ENCODE data around the gene ALG10.
"Not testable (repeated sequence)": the region's sequence is repeated elsewhere in the genome, so short reads cannot be mapped to it uniquely, and the experiment has no call there.

Gene ALG10

DNA sequence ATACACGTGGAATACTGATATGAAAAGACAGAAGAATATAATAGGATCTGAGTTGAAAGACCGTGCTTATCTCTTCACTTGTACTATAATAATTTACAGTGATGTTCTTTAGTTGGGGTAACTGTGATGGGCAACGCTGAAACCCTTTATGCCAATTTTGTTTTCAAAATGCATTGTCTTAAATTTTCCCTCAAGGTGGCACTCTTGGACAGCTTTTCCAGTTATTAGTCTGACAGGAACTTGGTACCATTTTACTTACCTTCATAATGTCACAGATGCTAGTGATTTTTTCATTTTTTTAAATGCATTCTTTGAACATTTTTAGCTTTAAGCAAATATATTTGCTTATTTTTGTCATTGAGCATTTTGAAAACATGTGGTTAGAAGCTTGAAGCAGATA is 16.1 kb downstream of the ALG10 start:
- not testable (repeated sequence) for H3K4me1 ChIP-seq (ENCODE audit: control insufficient read depth, insufficient read depth, low read length); H3K4me3 ChIP-seq (ENCODE audit: low read length); H3K27ac ChIP-seq (ENCODE audit: low read depth, low read length); H3K9ac ChIP-seq (ENCODE audit: low read length); H3K36me3 ChIP-seq (ENCODE audit: control insufficient read depth, insufficient read depth, low read length); H3K27me3 ChIP-seq (ENCODE audit: control insufficient read depth, insufficient read depth, low read length)

DNA sequence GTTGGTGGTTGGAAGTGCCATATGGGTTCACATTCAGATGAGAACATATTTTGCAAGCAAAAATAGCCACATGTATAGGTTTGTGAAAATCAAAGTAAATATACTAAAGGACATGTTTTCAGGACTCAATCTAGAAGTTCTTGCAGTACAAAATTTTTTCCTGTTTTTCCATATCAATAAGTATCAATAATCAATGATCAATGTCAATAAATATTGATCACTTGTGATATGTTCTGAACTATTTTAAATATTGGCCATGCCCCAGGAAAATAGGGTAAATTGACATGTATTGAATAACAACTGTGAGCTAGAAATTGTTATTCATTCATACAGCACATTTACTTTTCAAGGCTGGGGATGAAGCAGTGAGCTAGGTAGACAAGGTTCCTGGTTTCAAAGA is 24.3 kb downstream of the ALG10 start:
- Histone ChIP-seq H3K4me1 (ENCODE audit: control insufficient read depth, insufficient read depth, low read length) (no peaks in the 10 kb centered on the region), H3K9ac (ENCODE audit: low read length) (no peak overlapping the region), H3K36me3 (ENCODE audit: control insufficient read depth, insufficient read depth, low read length) (no peaks in the 10 kb centered on the region), H3K27ac (ENCODE audit: low read depth, low read length) (no peak overlapping the region), H3K27me3 (ENCODE audit: control insufficient read depth, insufficient read depth, low read length) (no peaks in the 10 kb centered on the region), H3K4me3 (ENCODE audit: low read length) (no peak overlapping the region)

DNA sequence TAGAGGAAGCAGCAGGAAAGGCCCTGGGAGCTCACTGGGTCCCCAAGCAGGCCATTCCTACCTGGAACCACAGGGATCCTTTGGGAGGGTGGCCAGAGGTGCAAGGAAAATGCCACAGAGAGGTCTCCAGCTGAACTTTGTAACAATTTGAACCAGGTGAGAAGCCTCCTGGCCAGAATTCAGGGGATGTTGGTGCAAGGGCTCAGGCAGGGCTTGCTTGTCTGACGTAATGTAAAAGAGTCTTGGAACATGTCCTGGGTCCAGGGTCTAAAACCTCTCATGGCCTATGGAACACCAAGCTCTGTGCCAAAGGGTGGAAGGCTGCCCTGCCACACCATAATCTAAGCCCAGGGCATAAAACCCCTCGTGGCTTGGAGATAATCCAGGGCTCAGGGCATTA is 25.6 kb downstream of the ALG10 start:
- H3K4me3 ChIP-seq (ENCODE audit: low read length); H3K27me3 ChIP-seq (ENCODE audit: control insufficient read depth, insufficient read depth, low read length); H3K4me1 ChIP-seq (ENCODE audit: control insufficient read depth, insufficient read depth, low read length); H3K36me3 ChIP-seq (ENCODE audit: control insufficient read depth, insufficient read depth, low read length); H3K9ac ChIP-seq (ENCODE audit: low read length); H3K27ac ChIP-seq (ENCODE audit: low read depth, low read length): not testable (repeated sequence)

DNA sequence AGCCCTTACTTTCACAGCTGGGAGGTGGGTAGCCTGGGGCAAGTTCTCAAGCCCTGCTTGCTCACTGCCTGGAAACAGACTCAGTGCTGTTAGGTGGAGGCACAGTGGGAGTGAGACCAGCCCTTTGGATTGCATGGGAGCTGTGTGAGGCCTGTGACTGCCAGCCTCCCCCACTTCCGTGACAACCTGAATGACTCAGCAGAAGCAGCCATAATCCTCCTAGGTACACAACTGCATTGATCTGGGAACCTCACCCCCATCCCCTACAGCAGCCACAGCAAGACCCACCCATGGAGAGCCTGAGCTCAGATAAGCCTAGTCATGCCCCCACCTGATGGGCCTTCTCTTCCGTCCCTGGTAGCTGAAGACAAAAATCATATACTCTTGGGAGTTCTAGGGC is 26.4 kb downstream of the ALG10 start:
- Histone ChIP-seq H3K36me3 (ENCODE audit: control insufficient read depth, insufficient read depth, low read length) (no peaks in the 10 kb centered on the region), H3K9ac (ENCODE audit: low read length) (no peak overlapping the region), H3K27ac (ENCODE audit: low read depth, low read length) (no peak overlapping the region), H3K4me1 (ENCODE audit: control insufficient read depth, insufficient read depth, low read length) (no peaks in the 10 kb centered on the region), H3K27me3 (ENCODE audit: control insufficient read depth, insufficient read depth, low read length) (no peaks in the 10 kb centered on the region), H3K4me3 (ENCODE audit: low read length) (no peak overlapping the region)

DNA sequence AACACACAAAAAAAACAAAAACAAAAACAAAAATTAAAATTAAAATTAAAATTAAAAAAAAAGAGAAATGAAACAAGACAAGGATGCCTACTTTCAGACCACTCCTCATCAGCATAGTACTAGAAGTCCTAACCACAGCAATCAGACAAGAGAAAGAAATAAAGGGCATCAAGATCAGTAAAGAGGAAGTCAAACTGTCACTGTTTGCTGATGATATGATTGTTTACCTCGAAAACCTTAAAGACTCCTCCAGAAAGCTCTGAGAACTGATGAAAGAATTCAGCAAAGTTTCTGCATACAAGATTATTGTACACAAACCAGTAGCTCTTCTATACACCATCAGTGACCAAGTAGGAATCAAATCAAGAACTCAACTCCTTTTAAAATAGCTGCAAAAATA is 29.2 kb downstream of the ALG10 start:
- H3K27ac ChIP-seq (ENCODE audit: low read depth, low read length) = no peak overlapping the region
- H3K27me3 ChIP-seq (ENCODE audit: control insufficient read depth, insufficient read depth, low read length) = no peaks in the 10 kb centered on the region
- H3K36me3 ChIP-seq (ENCODE audit: control insufficient read depth, insufficient read depth, low read length) = no peaks in the 10 kb centered on the region
- H3K4me1 ChIP-seq (ENCODE audit: control insufficient read depth, insufficient read depth, low read length) = no peaks in the 10 kb centered on the region
- no peak overlapping the region for H3K4me3 ChIP-seq (ENCODE audit: low read length)
- no peak overlapping the region for H3K9ac ChIP-seq (ENCODE audit: low read length)

- Histone ChIP-seq H3K4me3 (ENCODE audit: low read length) (no peak overlapping the region), H3K27me3 (ENCODE audit: control insufficient read depth, insufficient read depth, low read length) (no peaks in the 10 kb centered on the region), H3K27ac (ENCODE audit: low read depth, low read length) (no peak overlapping the region), H3K36me3 (ENCODE audit: control insufficient read depth, insufficient read depth, low read length) (no peaks in the 10 kb centered on the region), H3K4me1 (ENCODE audit: control insufficient read depth, insufficient read depth, low read length) (no peaks in the 10 kb centered on the region), H3K9ac (ENCODE audit: low read length) (no peak overlapping the region)
These were observed 32.6 kb downstream of the ALG10 start for GRCh38 chr12:34054938-34055337.
